CD4-positive, alpha-beta T cell treated with Interferon alpha-2 for 1 hour (primary cell): Measurements from ENCODE around the gene SGTA.
"Not testable (repeated sequence)": the region's sequence is repeated elsewhere in the genome, so short reads cannot be mapped to it uniquely, and the experiment has no call there.

Experiments
- DNase-seq, 2 donors: peaks; one replicate each; pipeline ENCODE4 v3.0.0-alpha.2; 2020 to 2022

SGTA gene

GRCh38 chr19:2782936-2783780, at the start of gene SGTA:
SGTA (minus strand) TSS chr19:2783273; CDS start chr19:2769068, 14,205 bp downstream.
- peak; percentile 98 for DNase-seq

- DNase-seq, result no peak
These were observed 44.9 kb upstream of the SGTA start for GRCh38 chr19:2827840-2828489.

GRCh38 chr19:2827022-2827421, 43.9 kb upstream of the SGTA start:
- no peak for DNase-seq

GRCh38 chr19:2824129-2824528, 41.1 kb upstream of the SGTA start:
- DNase-seq, result no peak

GRCh38 chr19:2823646-2824045, 40.6 kb upstream of the SGTA start:
- no peak for DNase-seq

- DNase-seq, result no peak
These were observed 39.8 kb upstream of the SGTA start for GRCh38 chr19:2822846-2823245.

- no peak for DNase-seq
These were observed 37.1 kb upstream of the SGTA start for GRCh38 chr19:2820112-2820702.

GRCh38 chr19:2819540-2820111, 36.6 kb upstream of the SGTA start, which contains the start of gene ZNF554:
ZNF554 (plus strand) TSS chr19:2819868; CDS start chr19:2820072, 204 bp downstream.
- DNase-seq, result peak; percentile 97

GRCh38 chr19:2817237-2817829, 34.3 kb upstream of the SGTA start:
- not testable (repeated sequence) for DNase-seq

GRCh38 chr19:2816641-2817040, 33.6 kb upstream of the SGTA start:
- no peak for DNase-seq

GRCh38 chr19:2815923-2816322, 32.9 kb upstream of the SGTA start:
- no peak for DNase-seq

GRCh38 chr19:2815191-2815614, 32.1 kb upstream of the SGTA start:
- DNase-seq, result no peak

- DNase-seq, result no peak
These were observed 31.4 kb upstream of the SGTA start for GRCh38 chr19:2814426-2814825.

GRCh38 chr19:2813235-2814160, 30.4 kb upstream of the SGTA start:
- DNase-seq, result no peak

- no peak for DNase-seq
These were observed 29.6 kb upstream of the SGTA start for GRCh38 chr19:2812414-2813234.

GRCh38 chr19:2811735-2812413, 28.8 kb upstream of the SGTA start:
- DNase-seq, result no peak

GRCh38 chr19:2811221-2811722, 28.2 kb upstream of the SGTA start:
- DNase-seq, result no peak

- DNase-seq, result no peak
These were observed 27.3 kb upstream of the SGTA start for GRCh38 chr19:2810141-2811091.
